Mesothelial cell of epicardium (in vitro differentiated cells): ENCODE data around the gene BRI3BP. TPM values are rescaled to one million over a fixed set of nuclear protein-coding genes. Genes with fewer than 3 reads are reported as not detected.

Source experiments
- DNase-seq, 2 experiments: peaks; one replicate each; pipeline ENCODE4 v3.0.0; 2021; ENCODE audit warnings: low spot score in 2 of 2; ENCODE audit not compliant: unreplicated experiment in 2 of 2
- H3K27ac Mint-ChIP-seq: 2 replicates; pipeline ENCODE4 v1.8.0; 2021; ENCODE audit warnings: mixed read lengths
- H3K27me3 Mint-ChIP-seq: 2 replicates; pipeline ENCODE4 v1.8.0; 2021; ENCODE audit warnings: low read depth, mixed read lengths
- H3K36me3 Mint-ChIP-seq: 2 replicates; pipeline ENCODE4 v1.8.0; 2021; ENCODE audit warnings: mixed read lengths
- H3K4me1 Mint-ChIP-seq: 2 replicates; pipeline ENCODE4 v1.8.0; 2021; ENCODE audit warnings: mixed read lengths
- H3K4me3 Mint-ChIP-seq: 2 replicates; pipeline ENCODE4 v1.8.0; 2021; ENCODE audit warnings: mild to moderate bottlenecking, moderate library complexity, mixed read lengths
- H3K9me3 Mint-ChIP-seq: 2 replicates; pipeline ENCODE4 v1.8.0; 2021; ENCODE audit warnings: mixed read lengths
- CTCF ChIP-seq: fragments of 200-600 bp; sonication (generic); IDR thresholded peaks from one replicate; pipeline ENCODE4 v1.5.0; 2021; ENCODE audit warnings: antibody characterized with exemption; ENCODE audit not compliant: unreplicated experiment
- total RNA-seq: library from RNA; stranded (reverse); gene quantifications from 3 replicates; pipeline ENCODE4 v1.2.1, GENCODE V29; 2021

BRI3BP gene
- total RNA-seq, 1 donor from 2014 or later, result 7.2 TPM

- TF ChIP-seq CTCF, result no peak
- DNase-seq, result no peak
- Mint-ChIP-seq H3K9me3 (no peaks in the 10 kb centered on the region), H3K27me3 (no peaks in the 10 kb centered on the region), H3K4me1 (no peaks in the 10 kb centered on the region), H3K4me3 (no peak overlapping the region), H3K27ac (no peak overlapping the region), H3K36me3 (peaks cover 24% of the 10 kb centered on the region)
Observed at GRCh38 chr12:124967016-124967739, 26.3 kb upstream of the BRI3BP start.

GRCh38 chr12:124968656-124969055 lies 24.8 kb upstream of the BRI3BP start:
- no peaks in the 10 kb centered on the region for H3K4me1 Mint-ChIP-seq
- peaks cover 18% of the 10 kb centered on the region for H3K36me3 Mint-ChIP-seq
- DNase-seq, result no peak
- no peaks in the 10 kb centered on the region for H3K27me3 Mint-ChIP-seq
- no peak for TF ChIP-seq CTCF
- H3K27ac Mint-ChIP-seq, result no peak overlapping the region
- no peak overlapping the region for H3K4me3 Mint-ChIP-seq
- no peaks in the 10 kb centered on the region for H3K9me3 Mint-ChIP-seq

- H3K36me3 Mint-ChIP-seq, result peaks cover 21% of the 10 kb centered on the region
- H3K4me3 Mint-ChIP-seq, result no peak overlapping the region
Observed at GRCh38 chr12:124970647-124971402, 22.6 kb upstream of the BRI3BP start.

GRCh38 chr12:124971603-124972002 lies 21.8 kb upstream of the BRI3BP start:
- TF ChIP-seq CTCF, result no peak
- no peak for DNase-seq
- Mint-ChIP-seq H3K27ac (no peak overlapping the region), H3K4me1 (no peaks in the 10 kb centered on the region), H3K9me3 (no peaks in the 10 kb centered on the region), H3K4me3 (no peak overlapping the region), H3K27me3 (no peaks in the 10 kb centered on the region), H3K36me3 (peaks cover 20% of the 10 kb centered on the region)

More at GRCh38 chr12:124970647-124971402, 22.6 kb upstream of the BRI3BP start:
- no peak overlapping the region for H3K27ac Mint-ChIP-seq
- H3K9me3 Mint-ChIP-seq, result no peaks in the 10 kb centered on the region
- no peaks in the 10 kb centered on the region for H3K4me1 Mint-ChIP-seq
- DNase-seq, result no peak
- TF ChIP-seq CTCF, result no peak
- H3K27me3 Mint-ChIP-seq, result no peaks in the 10 kb centered on the region

GRCh38 chr12:124972211-124972610 lies 21.2 kb upstream of the BRI3BP start:
- Mint-ChIP-seq H3K27me3 (no peaks in the 10 kb centered on the region), H3K4me3 (no peak overlapping the region), H3K9me3 (no peaks in the 10 kb centered on the region), H3K36me3 (peaks cover 18% of the 10 kb centered on the region), H3K4me1 (no peaks in the 10 kb centered on the region), H3K27ac (no peak overlapping the region)
- no peak for TF ChIP-seq CTCF
- DNase-seq, result no peak
